Prostate gland (tissue), 2 donors: Measurements from ENCODE around the gene TCF7.

Experiments
- CTCF ChIP-seq, 4 experiments: fragments of 200-600 bp in 2 of 4; fragments of 450-650 bp in 2 of 4; sonication (generic) in 2 of 4; IDR thresholded peaks; 1 replicate in 3 of 4; 2 replicates in 1 of 4; pipeline ENCODE4 v1.5.1; 2016 to 2019; ENCODE audit warnings: antibody characterized with exemption in 4 of 4, mild to moderate bottlenecking in 2 of 4, moderate library complexity in 2 of 4
- POLR2A ChIP-seq: fragments of 450-650 bp; IDR thresholded peaks from one replicate; pipeline ENCODE4 v1.6.1; 2016; ENCODE audit warnings: antibody characterized with exemption, mild to moderate bottlenecking
- POLR2AphosphoS5 ChIP-seq: sonication (generic); formaldehyde crosslinking; IDR thresholded peaks from one replicate; pipeline ENCODE4 v1.6.1; 2017; ENCODE audit warnings: antibody characterized with exemption

GRCh38 chr5:134113902-134114875, at the start of gene TCF7:
- TF ChIP-seq CTCF (IDR thresholded peaks at IDR 0.05) (no peak), POLR2A (peak; percentile 48), POLR2AphosphoS5 (peak; percentile 59)
